Kidney (tissue), 14 donors: Measurements from ENCODE around the gene TMPRSS3. TPM values are rescaled to one million over a fixed set of nuclear protein-coding genes. Genes with fewer than 3 reads are reported as not detected.

Experiments
- DNase-seq, 5 donors: peaks; one replicate each; pipeline ENCODE4 v3.0.0-alpha.2; 2013 to 2020
- FAIRE-seq: peaks from 2 replicates; lab custom pipeline; 2012; peaks lifted over from hg19 to GRCh38; lab: Jason Lieb, UNC
- H3K27ac ChIP-seq, 2 donors: one replicate each; pipeline ENCODE4 v1.7.0; 2013; ENCODE audit warnings: low read depth in 2 of 2, low read length in 2 of 2, inconsistent platforms in 1 of 2
- H3K27me3 ChIP-seq: one replicate; pipeline ENCODE4 v1.7.1; 2013; ENCODE audit warnings: low read length, inconsistent platforms; ENCODE audit not compliant: control insufficient read depth, insufficient read depth
- H3K36me3 ChIP-seq, 3 donors: one replicate each; pipeline versions ENCODE4 v1.7.0 to v1.7.1; 2013; ENCODE audit warnings: low read length in 3 of 3, control low read depth in 1 of 3, inconsistent platforms in 1 of 3; ENCODE audit not compliant: insufficient read depth in 3 of 3, control insufficient read depth in 2 of 3
- H3K4me1 ChIP-seq, 3 donors: one replicate each; pipeline versions ENCODE4 v1.7.0 to v1.7.1; 2013; ENCODE audit warnings: low read length in 3 of 3, inconsistent platforms in 1 of 3, low read depth in 1 of 3; ENCODE audit not compliant: control insufficient read depth in 2 of 3, insufficient read depth in 2 of 3
- H3K4me3 ChIP-seq, 3 donors: one replicate each; pipeline versions ENCODE4 v1.7.0 to v1.8.1; 2013; ENCODE audit warnings: low read length in 3 of 3, control low read depth in 1 of 3, inconsistent platforms in 1 of 3
- H3K9ac ChIP-seq, 3 donors: one replicate each; pipeline versions ENCODE4 v1.7.0 to v1.7.1; 2013; ENCODE audit warnings: low read length in 3 of 3, control low read depth in 1 of 3, inconsistent platforms in 1 of 3
- H3K9me3 ChIP-seq, 3 donors: one replicate each; pipeline versions ENCODE4 v1.7.0 to v1.7.1; 2013; ENCODE audit warnings: low read length in 3 of 3, control low read depth in 1 of 3, inconsistent platforms in 1 of 3; ENCODE audit not compliant: control insufficient read depth in 2 of 3, insufficient read depth in 1 of 3
- intact Hi-C: fragments of 100-400 bp; cut with DNase I; formaldehyde crosslinking; loops from one replicate; pipeline ENCODE4 v1.11.1; 2022
- polyA plus RNA-seq: library from polyadenylated mRNA; stranded (reverse); fragments of 350-450 nt; fragmentation: Illumina TruSeq; extraction: RNeasy Lipid Tissue Mini Kit (QIAGEN cat#74804); gene quantifications from one replicate; pipeline ENCODE4 v1.2.3, GENCODE V29; 2014; ENCODE audit warnings: low read depth, low replicate concordance; ENCODE audit not compliant: insufficient read depth
- total RNA-seq: library from RNA; stranded (reverse); fragmentation: NEBNext Ultra II Directional; extraction: Animal tissue kit (Norgen Biotek cat#: 25700); gene quantifications from one replicate; pipeline ENCODE4 v1.2.1, GENCODE V29; 2021
- TF ChIP-seq, protein P1 (sequence below): IDR thresholded peaks from 3 replicates; pipeline ENCODE4 v1.5.1; 2012; ENCODE audit warnings: mild to moderate bottlenecking, moderate library complexity, borderline replicate concordance; ENCODE audit not compliant: insufficient read depth; ENCODE audit errors: extremely low read depth
- donor health status: control.
- donor health status: control.
- donor health status: control.
- donor health status: control.
- donor health status: control.
- donor health status: DM: yes; HTN: yes; CAD: no.
- donor health status: Normal renal cell carcinoma (clear cell type).

TMPRSS3 gene
- total and polyA plus RNA-seq, 2 donors from 2014 or later = 3.0 to 15.4 TPM

DNA sequence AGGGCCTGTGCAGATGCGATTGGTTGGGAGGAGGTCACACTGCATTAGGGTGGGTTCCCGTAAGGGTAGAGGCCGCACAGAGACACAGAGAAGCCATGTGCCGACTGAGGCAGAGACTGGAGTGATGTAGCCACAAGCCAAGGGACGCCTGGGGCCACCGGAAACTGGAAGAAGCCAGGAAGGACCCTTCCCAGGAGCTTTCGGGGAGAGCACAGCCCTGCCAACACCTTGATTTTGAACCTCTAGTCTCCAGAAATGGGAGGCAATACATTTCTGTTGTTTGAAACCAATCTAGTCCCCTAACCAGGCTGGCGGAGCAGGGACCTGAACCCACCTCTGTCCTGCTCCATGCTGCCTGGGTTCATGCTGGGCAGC, 18.7 kb upstream of the TMPRSS3 start:
- Histone ChIP-seq H3K9me3 (no peaks in the 10 kb centered on the region), H3K36me3 (no peaks in the 10 kb centered on the region), H3K9ac (no peak overlapping the region), H3K27me3 (no peaks in the 10 kb centered on the region), H3K27ac (no peak overlapping the region), H3K4me1 (no peaks in the 10 kb centered on the region), H3K4me3 (no peak overlapping the region)
- TF ChIP-seq, protein P1, sequence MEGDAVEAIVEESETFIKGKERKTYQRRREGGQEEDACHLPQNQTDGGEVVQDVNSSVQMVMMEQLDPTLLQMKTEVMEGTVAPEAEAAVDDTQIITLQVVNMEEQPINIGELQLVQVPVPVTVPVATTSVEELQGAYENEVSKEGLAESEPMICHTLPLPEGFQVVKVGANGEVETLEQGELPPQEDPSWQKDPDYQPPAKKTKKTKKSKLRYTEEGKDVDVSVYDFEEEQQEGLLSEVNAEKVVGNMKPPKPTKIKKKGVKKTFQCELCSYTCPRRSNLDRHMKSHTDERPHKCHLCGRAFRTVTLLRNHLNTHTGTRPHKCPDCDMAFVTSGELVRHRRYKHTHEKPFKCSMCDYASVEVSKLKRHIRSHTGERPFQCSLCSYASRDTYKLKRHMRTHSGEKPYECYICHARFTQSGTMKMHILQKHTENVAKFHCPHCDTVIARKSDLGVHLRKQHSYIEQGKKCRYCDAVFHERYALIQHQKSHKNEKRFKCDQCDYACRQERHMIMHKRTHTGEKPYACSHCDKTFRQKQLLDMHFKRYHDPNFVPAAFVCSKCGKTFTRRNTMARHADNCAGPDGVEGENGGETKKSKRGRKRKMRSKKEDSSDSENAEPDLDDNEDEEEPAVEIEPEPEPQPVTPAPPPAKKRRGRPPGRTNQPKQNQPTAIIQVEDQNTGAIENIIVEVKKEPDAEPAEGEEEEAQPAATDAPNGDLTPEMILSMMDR = no peak
- no peak for FAIRE-seq
- intact Hi-C loops = no loop called here
- no peak for DNase-seq

DNA sequence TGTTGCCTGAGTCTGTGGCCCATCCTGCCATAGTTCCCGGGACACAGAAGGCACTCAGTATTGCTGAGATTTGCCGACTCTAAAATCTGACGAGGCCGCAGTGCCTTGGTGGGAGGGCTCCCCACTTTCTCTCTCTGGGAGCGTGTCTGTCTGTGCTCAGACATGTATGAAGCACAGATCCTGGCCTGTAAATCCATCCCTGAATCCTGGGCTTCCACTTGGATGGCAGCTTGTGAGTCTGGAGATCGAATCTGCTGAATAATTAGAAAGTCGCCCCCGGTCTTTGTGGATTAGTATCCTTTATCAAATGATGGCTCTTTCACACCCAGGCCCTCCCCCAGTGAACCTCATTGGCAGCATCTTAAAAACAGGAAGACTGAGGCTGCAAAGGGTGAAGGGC, 18.2 kb upstream of the TMPRSS3 start:
- H3K36me3 ChIP-seq = no peaks in the 10 kb centered on the region
- TF ChIP-seq, protein P1 = no peak
- FAIRE-seq (no peak), DNase-seq (no peak)
- H3K4me1 ChIP-seq = no peaks in the 10 kb centered on the region
- H3K9ac ChIP-seq = no peak overlapping the region
- no peaks in the 10 kb centered on the region for H3K9me3 ChIP-seq
- intact Hi-C loops = no loop called here
- H3K27ac ChIP-seq = no peak overlapping the region
- H3K27me3 ChIP-seq = no peaks in the 10 kb centered on the region
- no peak overlapping the region for H3K4me3 ChIP-seq

DNA sequence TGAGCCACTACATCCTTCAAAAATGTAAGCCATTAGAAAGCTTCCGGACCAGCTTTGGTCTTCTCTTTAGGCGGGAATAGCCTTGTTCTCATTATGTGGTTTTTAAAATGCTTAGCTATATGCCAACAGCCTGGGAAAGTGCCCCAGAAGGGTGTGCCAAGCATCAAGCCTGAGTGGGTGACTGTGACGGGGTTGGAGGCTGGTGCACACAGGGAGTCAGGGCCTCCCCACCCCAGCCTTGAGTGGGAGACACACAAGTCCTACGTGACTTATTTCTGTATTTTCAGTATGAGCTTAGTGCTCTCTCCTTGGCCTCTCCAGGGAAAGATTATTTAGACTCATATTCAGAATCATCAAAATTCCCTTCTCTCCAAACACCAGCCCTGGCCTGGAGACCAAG, 17.6 kb upstream of the TMPRSS3 start:
- Histone ChIP-seq H3K9ac (no peak overlapping the region), H3K27ac (no peak overlapping the region), H3K27me3 (no peaks in the 10 kb centered on the region), H3K4me3 (no peak overlapping the region), H3K36me3 (no peaks in the 10 kb centered on the region), H3K9me3 (no peaks in the 10 kb centered on the region), H3K4me1 (no peaks in the 10 kb centered on the region)
- TF ChIP-seq, protein P1 = no peak
- intact Hi-C loops = no loop called here
- FAIRE-seq (no peak), DNase-seq (no peak)

DNA sequence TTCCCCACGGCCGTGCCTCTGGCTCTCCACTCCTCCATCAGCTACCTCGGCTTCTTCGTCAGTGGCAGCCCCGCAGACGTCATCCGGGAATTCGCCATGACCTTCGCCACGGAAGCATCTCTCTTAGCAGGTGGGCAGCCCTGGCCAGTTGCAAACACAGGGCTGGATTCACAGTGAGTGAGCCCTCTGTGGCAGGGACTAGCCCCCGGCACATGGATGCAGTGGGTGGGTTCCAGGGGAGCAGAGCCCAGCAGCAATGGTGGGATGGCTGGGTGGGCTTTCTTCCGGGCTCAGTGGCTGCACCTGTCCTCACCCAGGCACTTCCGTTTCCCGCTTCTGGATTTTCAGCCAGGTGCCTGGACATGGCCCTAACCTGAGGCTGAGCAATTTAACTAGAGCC, 17.2 kb upstream of the TMPRSS3 start:
- TF ChIP-seq, protein P1 = no peak
- Histone ChIP-seq H3K9me3 (no peaks in the 10 kb centered on the region), H3K36me3 (no peaks in the 10 kb centered on the region), H3K4me3 (no peak overlapping the region), H3K4me1 (no peaks in the 10 kb centered on the region), H3K27ac (no peak overlapping the region), H3K27me3 (no peaks in the 10 kb centered on the region), H3K9ac (no peak overlapping the region)
- DNase-seq (no peak), FAIRE-seq (no peak)
- intact Hi-C loops = no loop called here
